ENCODE measurements around the gene ZIK1. TPM values are rescaled to one million over a fixed set of nuclear protein-coding genes. Genes with fewer than 3 reads are reported as not detected.

ZIK1 gene
- total and polyA plus RNA-seq, 9 of the 15 experiments (the other 6 are each of a cell fraction or from before 2014, with no cell fraction given): 0.03 to 0.42 (median 0.15) TPM; not detected in 1

DNA sequence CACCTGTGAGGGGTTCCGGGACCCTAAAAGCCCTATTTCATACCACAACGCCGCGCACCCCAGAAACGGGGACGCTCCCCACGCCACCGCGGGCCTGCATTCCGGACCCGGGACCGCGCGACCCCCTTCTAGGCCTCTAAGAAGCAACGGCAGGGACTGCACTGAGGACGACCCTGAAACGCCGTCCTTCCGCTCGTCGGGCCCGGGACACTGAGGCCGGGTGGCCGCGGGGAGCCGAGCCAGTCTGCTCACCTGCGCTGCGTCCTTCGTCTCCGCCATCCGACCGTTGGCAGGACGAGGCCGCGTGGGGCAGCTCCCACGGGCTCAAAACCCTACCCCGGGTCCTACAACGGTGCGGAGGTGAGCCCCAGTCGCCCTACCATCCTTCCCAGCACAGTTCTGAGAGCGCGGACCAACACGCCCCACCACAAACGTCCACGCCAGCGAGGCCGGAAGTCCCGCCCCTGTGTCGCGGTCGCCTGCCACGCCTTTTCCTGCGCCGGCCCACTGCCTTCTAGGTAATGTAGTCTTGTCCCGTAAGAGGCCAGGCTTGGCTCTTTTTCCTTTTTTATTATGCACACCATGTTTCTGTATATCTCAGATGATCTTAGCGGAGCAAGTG is 24.4 kb upstream of the ZIK1 start, which contains the start of gene ZNF550 (continued):
- TF ChIP-seq, protein P1, sequence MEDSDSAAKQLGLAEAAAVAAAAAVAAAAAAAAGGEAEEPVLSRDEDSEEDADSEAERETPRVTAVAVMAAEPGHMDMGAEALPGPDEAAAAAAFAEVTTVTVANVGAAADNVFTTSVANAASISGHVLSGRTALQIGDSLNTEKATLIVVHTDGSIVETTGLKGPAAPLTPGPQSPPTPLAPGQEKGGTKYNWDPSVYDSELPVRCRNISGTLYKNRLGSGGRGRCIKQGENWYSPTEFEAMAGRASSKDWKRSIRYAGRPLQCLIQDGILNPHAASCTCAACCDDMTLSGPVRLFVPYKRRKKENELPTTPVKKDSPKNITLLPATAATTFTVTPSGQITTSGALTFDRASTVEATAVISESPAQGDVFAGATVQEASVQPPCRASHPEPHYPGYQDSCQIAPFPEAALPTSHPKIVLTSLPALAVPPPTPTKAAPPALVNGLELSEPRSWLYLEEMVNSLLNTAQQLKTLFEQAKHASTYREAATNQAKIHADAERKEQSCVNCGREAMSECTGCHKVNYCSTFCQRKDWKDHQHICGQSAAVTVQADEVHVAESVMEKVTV (CRISPR knock-in tag; IDR thresholded peaks at IDR 0.05): no peak
- no peak for TF ChIP-seq XRCC4 (IDR thresholded peaks at IDR 0.05; ENCODE audit: extremely low read depth, insufficient read depth, insufficient read length)
- TF ChIP-seq ZKSCAN3 (CRISPR knock-in tag; IDR thresholded peaks at IDR 0.05): no peak
- TF ChIP-seq, protein P2, sequence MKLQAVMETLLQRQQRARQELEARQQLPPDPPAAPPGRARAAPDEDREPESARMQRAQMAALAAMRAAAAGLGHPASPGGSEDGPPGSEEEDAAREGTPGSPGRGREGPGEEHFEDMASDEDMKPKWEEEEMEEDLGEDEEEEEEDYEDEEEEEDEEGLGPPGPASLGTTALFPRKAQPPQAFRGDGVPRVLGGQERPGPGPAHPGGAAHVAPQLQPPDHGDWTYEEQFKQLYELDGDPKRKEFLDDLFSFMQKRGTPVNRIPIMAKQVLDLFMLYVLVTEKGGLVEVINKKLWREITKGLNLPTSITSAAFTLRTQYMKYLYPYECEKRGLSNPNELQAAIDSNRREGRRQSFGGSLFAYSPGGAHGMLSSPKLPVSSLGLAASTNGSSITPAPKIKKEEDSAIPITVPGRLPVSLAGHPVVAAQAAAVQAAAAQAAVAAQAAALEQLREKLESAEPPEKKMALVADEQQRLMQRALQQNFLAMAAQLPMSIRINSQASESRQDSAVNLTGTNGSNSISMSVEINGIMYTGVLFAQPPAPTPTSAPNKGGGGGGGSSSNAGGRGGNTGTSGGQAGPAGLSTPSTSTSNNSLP (IDR thresholded peaks at IDR 0.05; ENCODE audit: borderline replicate concordance, low read depth, low read length): no peak
- TF ChIP-seq TAF1 (IDR thresholded peaks at IDR 0.05; ENCODE audit: control insufficient read depth, extremely low read depth, insufficient read depth, low read length, severe bottlenecking): peak; percentile 45
- TF ChIP-seq, protein P3, sequence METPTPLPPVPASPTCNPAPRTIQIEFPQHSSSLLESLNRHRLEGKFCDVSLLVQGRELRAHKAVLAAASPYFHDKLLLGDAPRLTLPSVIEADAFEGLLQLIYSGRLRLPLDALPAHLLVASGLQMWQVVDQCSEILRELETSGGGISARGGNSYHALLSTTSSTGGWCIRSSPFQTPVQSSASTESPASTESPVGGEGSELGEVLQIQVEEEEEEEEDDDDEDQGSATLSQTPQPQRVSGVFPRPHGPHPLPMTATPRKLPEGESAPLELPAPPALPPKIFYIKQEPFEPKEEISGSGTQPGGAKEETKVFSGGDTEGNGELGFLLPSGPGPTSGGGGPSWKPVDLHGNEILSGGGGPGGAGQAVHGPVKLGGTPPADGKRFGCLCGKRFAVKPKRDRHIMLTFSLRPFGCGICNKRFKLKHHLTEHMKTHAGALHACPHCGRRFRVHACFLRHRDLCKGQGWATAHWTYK (CRISPR knock-in tag; IDR thresholded peaks at IDR 0.05): no peak
- no peak for TF ChIP-seq POLR2AphosphoS2 (IDR thresholded peaks at IDR 0.05; ENCODE audit: low read length)
- TF ChIP-seq, protein P4, sequence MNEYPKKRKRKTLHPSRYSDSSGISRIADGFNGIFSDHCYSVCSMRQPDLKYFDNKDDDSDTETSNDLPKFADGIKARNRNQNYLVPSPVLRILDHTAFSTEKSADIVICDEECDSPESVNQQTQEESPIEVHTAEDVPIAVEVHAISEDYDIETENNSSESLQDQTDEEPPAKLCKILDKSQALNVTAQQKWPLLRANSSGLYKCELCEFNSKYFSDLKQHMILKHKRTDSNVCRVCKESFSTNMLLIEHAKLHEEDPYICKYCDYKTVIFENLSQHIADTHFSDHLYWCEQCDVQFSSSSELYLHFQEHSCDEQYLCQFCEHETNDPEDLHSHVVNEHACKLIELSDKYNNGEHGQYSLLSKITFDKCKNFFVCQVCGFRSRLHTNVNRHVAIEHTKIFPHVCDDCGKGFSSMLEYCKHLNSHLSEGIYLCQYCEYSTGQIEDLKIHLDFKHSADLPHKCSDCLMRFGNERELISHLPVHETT (CRISPR knock-in tag; conservative IDR thresholded peaks at IDR 0.05 in 1 of 2, IDR thresholded peaks at IDR 0.05 in 1 of 2): no peak
- TF ChIP-seq, protein P5, sequence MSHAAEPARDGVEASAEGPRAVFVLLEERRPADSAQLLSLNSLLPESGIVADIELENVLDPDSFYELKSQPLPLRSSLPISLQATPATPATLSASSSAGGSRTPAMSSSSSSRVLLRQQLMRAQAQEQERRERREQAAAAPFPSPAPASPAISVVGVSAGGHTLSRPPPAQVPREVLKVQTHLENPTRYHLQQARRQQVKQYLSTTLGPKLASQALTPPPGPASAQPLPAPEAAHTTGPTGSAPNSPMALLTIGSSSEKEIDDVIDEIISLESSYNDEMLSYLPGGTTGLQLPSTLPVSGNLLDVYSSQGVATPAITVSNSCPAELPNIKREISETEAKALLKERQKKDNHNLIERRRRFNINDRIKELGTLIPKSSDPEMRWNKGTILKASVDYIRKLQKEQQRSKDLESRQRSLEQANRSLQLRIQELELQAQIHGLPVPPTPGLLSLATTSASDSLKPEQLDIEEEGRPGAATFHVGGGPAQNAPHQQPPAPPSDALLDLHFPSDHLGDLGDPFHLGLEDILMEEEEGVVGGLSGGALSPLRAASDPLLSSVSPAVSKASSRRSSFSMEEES (CRISPR knock-in tag; IDR thresholded peaks at IDR 0.05): no peak
- TF ChIP-seq ZNF197 (CRISPR knock-in tag; IDR thresholded peaks at IDR 0.05; ENCODE audit: low read depth): no peak
- TF ChIP-seq, protein P6, sequence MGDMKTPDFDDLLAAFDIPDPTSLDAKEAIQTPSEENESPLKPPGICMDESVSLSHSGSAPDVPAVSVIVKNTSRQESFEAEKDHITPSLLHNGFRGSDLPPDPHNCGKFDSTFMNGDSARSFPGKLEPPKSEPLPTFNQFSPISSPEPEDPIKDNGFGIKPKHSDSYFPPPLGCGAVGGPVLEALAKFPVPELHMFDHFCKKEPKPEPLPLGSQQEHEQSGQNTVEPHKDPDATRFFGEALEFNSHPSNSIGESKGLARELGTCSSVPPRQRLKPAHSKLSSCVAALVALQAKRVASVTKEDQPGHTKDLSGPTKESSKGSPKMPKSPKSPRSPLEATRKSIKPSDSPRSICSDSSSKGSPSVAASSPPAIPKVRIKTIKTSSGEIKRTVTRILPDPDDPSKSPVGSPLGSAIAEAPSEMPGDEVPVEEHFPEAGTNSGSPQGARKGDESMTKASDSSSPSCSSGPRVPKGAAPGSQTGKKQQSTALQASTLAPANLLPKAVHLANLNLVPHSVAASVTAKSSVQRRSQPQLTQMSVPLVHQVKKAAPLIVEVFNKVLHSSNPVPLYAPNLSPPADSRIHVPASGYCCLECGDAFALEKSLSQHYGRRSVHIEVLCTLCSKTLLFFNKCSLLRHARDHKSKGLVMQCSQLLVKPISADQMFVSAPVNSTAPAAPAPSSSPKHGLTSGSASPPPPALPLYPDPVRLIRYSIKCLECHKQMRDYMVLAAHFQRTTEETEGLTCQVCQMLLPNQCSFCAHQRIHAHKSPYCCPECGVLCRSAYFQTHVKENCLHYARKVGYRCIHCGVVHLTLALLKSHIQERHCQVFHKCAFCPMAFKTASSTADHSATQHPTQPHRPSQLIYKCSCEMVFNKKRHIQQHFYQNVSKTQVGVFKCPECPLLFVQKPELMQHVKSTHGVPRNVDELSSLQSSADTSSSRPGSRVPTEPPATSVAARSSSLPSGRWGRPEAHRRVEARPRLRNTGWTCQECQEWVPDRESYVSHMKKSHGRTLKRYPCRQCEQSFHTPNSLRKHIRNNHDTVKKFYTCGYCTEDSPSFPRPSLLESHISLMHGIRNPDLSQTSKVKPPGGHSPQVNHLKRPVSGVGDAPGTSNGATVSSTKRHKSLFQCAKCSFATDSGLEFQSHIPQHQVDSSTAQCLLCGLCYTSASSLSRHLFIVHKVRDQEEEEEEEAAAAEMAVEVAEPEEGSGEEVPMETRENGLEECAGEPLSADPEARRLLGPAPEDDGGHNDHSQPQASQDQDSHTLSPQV (IDR thresholded peaks at IDR 0.05): no peak
- TF ChIP-seq, protein P7, sequence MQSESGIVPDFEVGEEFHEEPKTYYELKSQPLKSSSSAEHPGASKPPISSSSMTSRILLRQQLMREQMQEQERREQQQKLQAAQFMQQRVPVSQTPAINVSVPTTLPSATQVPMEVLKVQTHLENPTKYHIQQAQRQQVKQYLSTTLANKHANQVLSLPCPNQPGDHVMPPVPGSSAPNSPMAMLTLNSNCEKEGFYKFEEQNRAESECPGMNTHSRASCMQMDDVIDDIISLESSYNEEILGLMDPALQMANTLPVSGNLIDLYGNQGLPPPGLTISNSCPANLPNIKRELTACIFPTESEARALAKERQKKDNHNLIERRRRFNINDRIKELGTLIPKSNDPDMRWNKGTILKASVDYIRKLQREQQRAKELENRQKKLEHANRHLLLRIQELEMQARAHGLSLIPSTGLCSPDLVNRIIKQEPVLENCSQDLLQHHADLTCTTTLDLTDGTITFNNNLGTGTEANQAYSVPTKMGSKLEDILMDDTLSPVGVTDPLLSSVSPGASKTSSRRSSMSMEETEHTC (IDR thresholded peaks at IDR 0.05): no peak

Measured in K562 (cell line).